Body of pancreas (tissue), 4 donors: ENCODE data around the gene SUMF2. TPM values are rescaled to one million over a fixed set of nuclear protein-coding genes. Genes with fewer than 3 reads are reported as not detected.

Experiments
- ATAC-seq: fragments of 150-250 bp; one replicate; pipeline ENCODE4 v1.9.1; 2016
- DNase-seq, 4 donors: peaks; one replicate each; pipeline ENCODE4 v3.0.0-alpha.2; 2019
- H3K27ac ChIP-seq, 4 donors: fragments of 200-600 bp; sonication (generic); 1 replicate in 3 of 4; 2 replicates in 1 of 4; pipeline versions ENCODE4 v1.5.1 to v1.6.1; 2016 to 2019; ENCODE audit warnings: mild to moderate bottlenecking in 1 of 4, mixed read lengths in 1 of 4, moderate library complexity in 1 of 4
- H3K27me3 ChIP-seq, 2 donors: fragments of 200-600 bp; sonication (generic); one replicate each; pipeline ENCODE4 v1.6.0; 2016; ENCODE audit warnings: mild to moderate bottlenecking in 1 of 2
- H3K36me3 ChIP-seq, 2 donors: fragments of 200-600 bp; sonication (generic); replicated peaks in 1 of 2; 2 replicates each; pipeline ENCODE4 v1.5.1; 2016; ENCODE audit warnings: low read depth in 2 of 2; ENCODE audit not compliant: insufficient read depth in 1 of 2
- H3K4me1 ChIP-seq: fragments of 200-600 bp; sonication (generic); one replicate; pipeline ENCODE4 v1.6.0; 2016
- H3K4me3 ChIP-seq, 2 donors: fragments of 200-600 bp; sonication (generic); 1 replicate in 1 of 2; 2 replicates in 1 of 2; pipeline ENCODE4 v1.5.1; 2016 to 2019
- H3K9me3 ChIP-seq, 3 donors: fragments of 200-600 bp; sonication (generic); 1 replicate in 2 of 3; 2 replicates in 1 of 3; pipeline ENCODE4 v1.5.1; 2016
- CTCF ChIP-seq, 7 experiments: fragments of 450-650 bp in 4 of 7; fragments of 200-600 bp in 3 of 7; sonication (generic) in 3 of 7; IDR thresholded peaks; one replicate each; pipeline ENCODE4 v1.5.1; 2016 to 2019; ENCODE audit warnings: antibody characterized with exemption in 7 of 7
- POLR2A ChIP-seq, 3 donors: fragments of 450-650 bp; IDR thresholded peaks; one replicate each; pipeline ENCODE4 v1.6.1; 2016; ENCODE audit warnings: antibody characterized with exemption in 3 of 3, mild to moderate bottlenecking in 2 of 3
- WGBS, 2 donors: methylation state at CpG; one replicate each; pipeline ENCODE4 v1.1.5; 2017; 5-methylcytosine and 5-hydroxymethylcytosine counted together
- intact Hi-C: fragments of 100-400 bp; cut with DNase I; formaldehyde crosslinking; loops from one replicate; pipeline ENCODE4 v1.15.1; 2023
- total RNA-seq, 2 donors: library from RNA; depleted of rRNA; stranded (reverse); fragments of >200 nt; gene quantifications; one replicate each; pipeline ENCODE4 v1.1.0, GENCODE V29; 2016

The SUMF2 gene
- total RNA-seq, 2 donors from 2014 or later: 105 to 143 TPM

- ATAC-seq (peak; percentile 68), DNase-seq (peak in 3 of 4 donors; percentile 37 to 47 (median 42))
- H3K27me3 ChIP-seq: no peaks in the 10 kb centered on the region
- H3K36me3 ChIP-seq: no peaks in the 10 kb centered on the region
- peaks cover 11% of the 10 kb centered on the region for H3K4me1 ChIP-seq
- H3K9me3 ChIP-seq: no peaks in the 10 kb centered on the region
- WGBS, 2 donors: 5 to 14% methylated on average over 11 to 63 of the region's 65 CpGs
- H3K27ac ChIP-seq: peak within 1 kb of the TSS in 1 of 4 donors; percentile 25
- intact Hi-C loops: no loop called here
- TF ChIP-seq CTCF (IDR thresholded peaks at IDR 0.05) (no peak), POLR2A (IDR thresholded peaks at IDR 0.05) (peak in 1 of 3 donors; percentile 23)
- no peak within 1 kb of the TSS for H3K4me3 ChIP-seq
Measured at GRCh38 chr7:56115852-56116538, 51.9 kb downstream of the SUMF2 start, which contains the start of gene NUPR2. Gene NUPR2, minus strand, starts transcription at chr7:56116417. Its CDS starts 103 bp downstream, at chr7:56116314.

- DNase-seq: no peak
- no peak for ATAC-seq
- H3K27ac ChIP-seq: no peak overlapping the region
- H3K36me3 ChIP-seq: no peaks in the 10 kb centered on the region
- 84 to 85% methylated on average over 6 of the region's 6 CpGs for WGBS, 2 donors
- H3K27me3 ChIP-seq: no peaks in the 10 kb centered on the region
- no peak overlapping the region for H3K4me3 ChIP-seq
- TF ChIP-seq CTCF (IDR thresholded peaks at IDR 0.05) (no peak), POLR2A (IDR thresholded peaks at IDR 0.05) (no peak)
- peaks cover 2% of the 10 kb centered on the region for H3K4me1 ChIP-seq
- intact Hi-C loops: no loop called here
- no peaks in the 10 kb centered on the region for H3K9me3 ChIP-seq
Measured at GRCh38 chr7:56121440-56121839, 57.4 kb downstream of the SUMF2 start.

- Histone ChIP-seq H3K36me3 (no peaks in the 10 kb centered on the region), H3K9me3 (no peaks in the 10 kb centered on the region), H3K27ac (no peak overlapping the region), H3K4me1 (no peaks in the 10 kb centered on the region), H3K4me3 (no peak overlapping the region), H3K27me3 (no peaks in the 10 kb centered on the region)
- ATAC-seq (no peak), DNase-seq (no peak)
- intact Hi-C loops: no loop called here
- no peak for TF ChIP-seq POLR2A (IDR thresholded peaks at IDR 0.05)
- no peak for TF ChIP-seq CTCF (IDR thresholded peaks at IDR 0.05)
- 65 to 77% methylated on average over 3 to 6 of the region's 6 CpGs for WGBS, 2 donors
Measured at GRCh38 chr7:56124981-56125380, 60.9 kb downstream of the SUMF2 start.

GRCh38 chr7:56125831-56126230 is 61.7 kb downstream of the SUMF2 start:
- intact Hi-C loops: no loop called here
- ATAC-seq: no peak

More at GRCh38 chr7:56125831-56126230, 61.7 kb downstream of the SUMF2 start:
- Histone ChIP-seq H3K4me1 (no peaks in the 10 kb centered on the region), H3K27me3 (no peaks in the 10 kb centered on the region), H3K9me3 (no peaks in the 10 kb centered on the region), H3K36me3 (no peaks in the 10 kb centered on the region), H3K4me3 (no peak overlapping the region), H3K27ac (no peak overlapping the region)
- no peak for DNase-seq
- no peak for TF ChIP-seq POLR2A (IDR thresholded peaks at IDR 0.05)
- TF ChIP-seq CTCF (IDR thresholded peaks at IDR 0.05): no peak
- WGBS, 2 donors: 58 to 70% methylated on average over 8 of the region's 8 CpGs
